ENCODE measurements around the gene ROBO4. TPM values are rescaled to one million over a fixed set of nuclear protein-coding genes. Genes with fewer than 3 reads are reported as not detected.
A peak's percentile ranks its signal among the peaks of the same experiment; 100 is the strongest.

The ROBO4 gene
- total and polyA plus RNA-seq, 5 donors: 11.7 to 17.4 (median 16.1) TPM

GRCh38 chr11:124863137-124863825, 34.4 kb downstream of the ROBO4 start:
- WGBS: 3% methylated on average over 31 of the region's 31 CpGs
- Histone ChIP-seq H3K4me1 (ENCODE audit: control insufficient read depth, insufficient read depth, low read length) (no peaks in the 10 kb centered on the region), H3K27me3 (ENCODE audit: control insufficient read depth, insufficient read depth) (peaks cover 2% of the 10 kb centered on the region), H3K27ac (ENCODE audit: low read length) (no peak overlapping the region), H3K9me3 (ENCODE audit: control insufficient read depth, low read length) (no peaks in the 10 kb centered on the region), H3K4me3 (ENCODE audit: low read length) (peak overlapping the region; percentile 37)
- intact Hi-C loops (cut with DNase I): no loop called here
- peak; percentile 75 to 76 for ATAC-seq
- DNase-seq: peak; percentile 61 to 74 (median 71)

DNA sequence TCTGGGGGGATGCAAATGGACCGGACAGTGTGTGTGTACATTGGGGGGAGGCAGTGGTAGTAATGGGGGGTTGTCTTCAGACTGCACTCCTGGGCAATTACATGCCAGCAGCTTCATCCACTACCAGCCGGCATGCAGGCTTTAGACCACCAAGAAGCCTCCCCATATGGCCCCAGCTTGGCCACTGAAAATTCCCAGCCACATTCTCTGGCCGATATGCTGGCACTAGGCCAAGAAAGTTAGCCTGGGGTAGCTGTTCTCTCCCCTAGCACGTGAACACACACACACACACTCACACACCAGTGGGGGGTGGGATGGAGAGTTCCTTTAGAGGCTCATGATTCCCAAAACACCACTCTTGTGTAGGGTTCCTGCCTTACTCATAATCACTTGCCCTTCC, 36.0 kb downstream of the ROBO4 start:
- Histone ChIP-seq H3K27ac (ENCODE audit: low read length) (no peak overlapping the region), H3K27me3 (ENCODE audit: control insufficient read depth, insufficient read depth) (peaks cover 2% of the 10 kb centered on the region), H3K9me3 (ENCODE audit: control insufficient read depth, low read length) (no peaks in the 10 kb centered on the region), H3K4me3 (ENCODE audit: low read length) (no peak overlapping the region), H3K4me1 (ENCODE audit: control insufficient read depth, insufficient read depth, low read length) (no peaks in the 10 kb centered on the region)
- intact Hi-C loops (cut with DNase I): no loop called here
- no peak for DNase-seq
- no peak for ATAC-seq
- WGBS: 23% methylated on average over 4 of the region's 4 CpGs

DNA sequence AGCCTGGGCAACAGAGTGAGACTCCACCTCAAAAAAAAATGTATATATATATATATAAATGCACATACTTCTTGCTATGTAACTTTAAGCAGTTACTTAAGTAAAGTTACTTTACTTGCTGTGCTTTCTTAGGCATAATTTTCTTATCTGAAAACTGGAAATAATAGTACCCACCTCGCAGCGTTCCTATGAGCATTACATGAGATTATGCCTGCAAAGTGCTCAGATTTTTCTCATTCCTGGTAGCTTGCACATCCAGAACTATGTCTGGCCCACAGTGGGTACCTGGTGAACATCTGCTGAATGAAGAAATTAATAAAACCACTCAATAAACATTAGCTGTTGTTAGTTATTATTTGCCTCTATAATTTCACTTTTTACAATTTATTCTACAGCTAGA, 38.5 kb downstream of the ROBO4 start:
- H3K9me3 ChIP-seq (ENCODE audit: control insufficient read depth, low read length): no peaks in the 10 kb centered on the region
- WGBS: 79% methylated on average over 2 of the region's 2 CpGs
- H3K27ac ChIP-seq (ENCODE audit: low read length): no peak overlapping the region
- no peak for DNase-seq
- no peak overlapping the region for H3K4me3 ChIP-seq (ENCODE audit: low read length)
- peaks cover 3% of the 10 kb centered on the region for H3K27me3 ChIP-seq (ENCODE audit: control insufficient read depth, insufficient read depth)
- intact Hi-C loops (cut with DNase I): no loop called here
- no peak for ATAC-seq
- no peaks in the 10 kb centered on the region for H3K4me1 ChIP-seq (ENCODE audit: control insufficient read depth, insufficient read depth, low read length)

- H3K4me3 ChIP-seq (ENCODE audit: low read length): no peak overlapping the region
- H3K27ac ChIP-seq (ENCODE audit: low read length): no peak overlapping the region
- 11% methylated on average over 11 of the region's 11 CpGs for WGBS
- H3K9me3 ChIP-seq (ENCODE audit: control insufficient read depth, low read length): no peaks in the 10 kb centered on the region
- DNase-seq (peak in 1 of 3 donors; percentile 25), ATAC-seq (no peak)
- no peaks in the 10 kb centered on the region for H3K27me3 ChIP-seq (ENCODE audit: control insufficient read depth, insufficient read depth)
- peaks cover 3% of the 10 kb centered on the region for H3K4me1 ChIP-seq (ENCODE audit: control insufficient read depth, insufficient read depth, low read length)
- intact Hi-C loops (cut with DNase I): loop anchor here in 1 of 4 donors (10.0 kb wide), 1 partner anchor 81 kb away; the partner anchor contains the start of gene ESAM
Measured at GRCh38 chr11:124846070-124846673, 51.5 kb downstream of the ROBO4 start.

DNA sequence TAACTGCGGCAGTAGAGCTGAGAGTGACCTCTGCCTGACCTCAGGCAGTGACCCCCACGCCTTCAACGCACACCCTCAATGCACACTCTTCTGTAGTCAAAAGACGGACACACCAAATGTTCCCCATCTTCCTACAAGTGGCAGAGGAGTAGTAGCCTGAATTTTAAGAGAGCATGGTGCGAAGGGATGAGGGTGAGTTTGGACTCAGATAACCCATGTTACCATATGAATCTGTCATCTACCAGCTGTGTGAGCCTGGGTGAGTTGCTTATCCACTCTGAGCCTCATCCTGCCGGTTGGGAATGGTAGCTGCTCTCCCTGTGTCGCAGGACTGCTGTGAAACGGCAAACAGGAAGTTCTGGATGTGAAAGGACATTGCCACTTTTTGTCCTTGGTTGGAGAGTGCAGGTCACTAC, 53.0 kb downstream of the ROBO4 start:
- DNase-seq (no peak), ATAC-seq (no peak)
- no peak overlapping the region for H3K4me3 ChIP-seq (ENCODE audit: low read length)
- H3K4me1 ChIP-seq (ENCODE audit: control insufficient read depth, insufficient read depth, low read length): peaks cover 6% of the 10 kb centered on the region
- 9% methylated on average over 8 of the region's 8 CpGs for WGBS
- H3K27ac ChIP-seq (ENCODE audit: low read length): no peak overlapping the region
- H3K9me3 ChIP-seq (ENCODE audit: control insufficient read depth, low read length): no peaks in the 10 kb centered on the region
- no peaks in the 10 kb centered on the region for H3K27me3 ChIP-seq (ENCODE audit: control insufficient read depth, insufficient read depth)
- intact Hi-C loops (cut with DNase I): loop anchor here in 1 of 4 donors (10.0 kb wide), 1 partner anchor 80 kb away; the partner anchor contains the start of gene ESAM

DNA sequence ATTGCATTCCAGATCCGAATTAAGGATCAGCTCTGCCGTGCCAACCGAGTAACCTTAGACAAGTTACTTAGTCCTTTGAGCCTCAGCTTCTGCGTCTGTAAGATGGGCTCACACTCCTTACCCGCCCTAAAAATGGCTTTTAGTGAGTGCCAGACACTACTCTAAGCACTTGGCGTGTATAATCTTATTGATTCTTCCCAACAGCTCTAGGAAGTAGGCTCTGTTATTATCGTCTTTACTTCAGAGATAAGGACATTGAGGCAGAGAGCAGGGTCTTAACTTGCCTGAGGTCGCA, 54.1 kb downstream of the ROBO4 start:
- H3K27me3 ChIP-seq (ENCODE audit: control insufficient read depth, insufficient read depth): no peaks in the 10 kb centered on the region
- intact Hi-C loops (cut with DNase I): loop anchor here in 1 of 4 donors (10.0 kb wide), 1 partner anchor 79 kb away; the partner anchor contains the start of gene ESAM
- H3K4me1 ChIP-seq (ENCODE audit: control insufficient read depth, insufficient read depth, low read length): peaks cover 10% of the 10 kb centered on the region
- ATAC-seq: no peak
- H3K4me3 ChIP-seq (ENCODE audit: low read length): no peak overlapping the region
- H3K27ac ChIP-seq (ENCODE audit: low read length): no peak overlapping the region
- no peaks in the 10 kb centered on the region for H3K9me3 ChIP-seq (ENCODE audit: control insufficient read depth, low read length)
- WGBS: 11% methylated on average over 8 of the region's 8 CpGs
- no peak for DNase-seq

DNA sequence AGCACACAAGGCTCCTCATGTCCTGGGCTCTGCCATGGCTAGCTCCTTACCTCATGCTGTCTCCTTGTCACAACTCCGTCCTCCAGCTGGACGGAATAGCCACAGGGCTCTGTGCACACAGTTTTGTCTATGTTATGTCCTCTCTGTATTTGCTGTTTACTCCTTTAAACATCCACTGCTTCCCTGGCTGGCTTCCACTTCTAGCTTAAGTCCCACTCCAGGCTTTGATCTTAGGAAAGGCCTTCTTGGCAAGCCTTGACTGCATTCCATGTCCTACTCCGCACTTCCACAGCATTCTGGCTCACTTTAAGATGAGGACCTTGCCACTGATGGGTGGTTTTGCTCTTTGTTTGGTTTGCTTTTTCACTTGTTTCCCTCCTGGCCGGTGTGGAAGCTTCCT, 55.4 kb downstream of the ROBO4 start:
- H3K27me3 ChIP-seq (ENCODE audit: control insufficient read depth, insufficient read depth): no peaks in the 10 kb centered on the region
- no peak overlapping the region for H3K27ac ChIP-seq (ENCODE audit: low read length)
- ATAC-seq (no peak), DNase-seq (no peak)
- WGBS: 46% methylated on average over 4 of the region's 4 CpGs
- H3K9me3 ChIP-seq (ENCODE audit: control insufficient read depth, low read length): no peaks in the 10 kb centered on the region
- peaks cover 10% of the 10 kb centered on the region for H3K4me1 ChIP-seq (ENCODE audit: control insufficient read depth, insufficient read depth, low read length)
- no peak overlapping the region for H3K4me3 ChIP-seq (ENCODE audit: low read length)
- intact Hi-C loops (cut with DNase I): loop anchor here in 1 of 4 donors (10.0 kb wide), 1 partner anchor 78 kb away; the partner anchor contains the start of gene ESAM

DNA sequence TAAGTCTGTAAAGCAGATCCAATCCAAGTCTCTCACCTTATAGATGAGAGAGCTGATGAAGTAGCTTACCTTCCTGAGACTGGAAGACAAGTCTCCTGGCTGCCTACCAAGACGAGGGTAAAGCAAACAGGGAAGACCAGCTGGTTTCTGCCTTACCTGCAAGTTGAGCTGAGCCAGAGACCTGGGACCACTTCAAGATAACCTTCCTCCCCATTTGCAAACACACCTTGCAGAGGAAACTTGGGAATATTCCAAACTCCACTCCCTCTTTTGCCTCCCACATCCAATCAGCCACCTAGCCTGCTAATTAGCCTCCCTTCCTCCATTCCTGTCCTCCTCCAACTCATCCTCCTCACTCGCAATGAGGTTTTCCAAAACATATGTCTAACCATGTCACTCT, 55.8 kb downstream of the ROBO4 start:
- ATAC-seq: no peak
- intact Hi-C loops (cut with DNase I): loop anchor here in 1 of 4 donors (10.0 kb wide), 1 partner anchor 77 kb away; the partner anchor contains the start of gene ESAM
- H3K27me3 ChIP-seq (ENCODE audit: control insufficient read depth, insufficient read depth): no peaks in the 10 kb centered on the region

DNA sequence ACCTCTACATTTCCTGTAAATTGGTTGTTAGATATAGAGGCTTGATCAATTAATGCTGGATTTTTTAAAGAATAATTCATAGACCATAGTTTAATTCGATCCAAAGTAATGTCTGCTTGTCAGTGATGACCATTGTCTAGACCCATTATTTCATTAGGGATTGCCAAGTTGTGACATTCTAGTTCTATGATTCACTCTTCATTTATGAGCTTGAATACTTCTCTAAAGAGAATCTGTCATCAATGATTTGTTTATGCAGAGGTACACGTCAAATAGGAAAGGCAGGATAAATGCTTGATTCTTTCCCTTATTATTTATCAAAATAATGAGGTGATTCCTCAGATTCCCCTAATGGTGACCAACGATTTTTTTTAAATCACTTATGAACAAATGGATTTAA, 56.5 kb downstream of the ROBO4 start:
- Histone ChIP-seq H3K9me3 (ENCODE audit: control insufficient read depth, low read length) (no peaks in the 10 kb centered on the region), H3K4me3 (ENCODE audit: low read length) (no peak overlapping the region), H3K27ac (ENCODE audit: low read length) (no peak overlapping the region), H3K27me3 (ENCODE audit: control insufficient read depth, insufficient read depth) (no peaks in the 10 kb centered on the region), H3K4me1 (ENCODE audit: control insufficient read depth, insufficient read depth, low read length) (peaks cover 10% of the 10 kb centered on the region)
- intact Hi-C loops (cut with DNase I): loop anchor here in 1 of 4 donors (10.0 kb wide), 1 partner anchor 76 kb away; the partner anchor contains the start of gene ESAM
- ATAC-seq (no peak), DNase-seq (no peak)
- 44% methylated on average over 3 of the region's 3 CpGs for WGBS

More for the DNA sequence above, 55.8 kb downstream of the ROBO4 start:
- no peak for DNase-seq
- no peak overlapping the region for H3K4me3 ChIP-seq (ENCODE audit: low read length)
- no peaks in the 10 kb centered on the region for H3K9me3 ChIP-seq (ENCODE audit: control insufficient read depth, low read length)
- H3K27ac ChIP-seq (ENCODE audit: low read length): no peak overlapping the region
- 50% methylated on average over 2 of the region's 2 CpGs for WGBS
- peaks cover 10% of the 10 kb centered on the region for H3K4me1 ChIP-seq (ENCODE audit: control insufficient read depth, insufficient read depth, low read length)

DNA sequence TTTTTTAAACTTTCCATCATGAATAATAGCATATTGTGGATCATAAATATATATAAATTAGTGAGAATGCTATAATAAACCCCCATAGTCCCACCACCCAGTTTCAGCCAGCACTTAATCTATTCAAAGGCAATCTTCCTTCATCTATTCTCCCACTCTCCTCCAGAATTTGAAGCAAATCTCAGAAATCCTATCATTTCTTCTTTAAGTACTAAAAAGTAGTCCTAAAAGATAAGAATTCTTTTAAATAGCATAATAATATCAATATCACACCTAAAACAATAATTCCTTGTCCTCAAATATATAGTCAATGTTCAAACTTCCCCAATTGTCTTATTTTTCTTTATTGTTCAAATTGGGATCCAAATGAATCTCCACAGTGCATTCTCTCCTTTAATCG, 57.0 kb downstream of the ROBO4 start:
- no peak for ATAC-seq
- intact Hi-C loops (cut with DNase I): loop anchor here in 1 of 4 donors (10.0 kb wide), 1 partner anchor 76 kb away; the partner anchor contains the start of gene ESAM

DNA sequence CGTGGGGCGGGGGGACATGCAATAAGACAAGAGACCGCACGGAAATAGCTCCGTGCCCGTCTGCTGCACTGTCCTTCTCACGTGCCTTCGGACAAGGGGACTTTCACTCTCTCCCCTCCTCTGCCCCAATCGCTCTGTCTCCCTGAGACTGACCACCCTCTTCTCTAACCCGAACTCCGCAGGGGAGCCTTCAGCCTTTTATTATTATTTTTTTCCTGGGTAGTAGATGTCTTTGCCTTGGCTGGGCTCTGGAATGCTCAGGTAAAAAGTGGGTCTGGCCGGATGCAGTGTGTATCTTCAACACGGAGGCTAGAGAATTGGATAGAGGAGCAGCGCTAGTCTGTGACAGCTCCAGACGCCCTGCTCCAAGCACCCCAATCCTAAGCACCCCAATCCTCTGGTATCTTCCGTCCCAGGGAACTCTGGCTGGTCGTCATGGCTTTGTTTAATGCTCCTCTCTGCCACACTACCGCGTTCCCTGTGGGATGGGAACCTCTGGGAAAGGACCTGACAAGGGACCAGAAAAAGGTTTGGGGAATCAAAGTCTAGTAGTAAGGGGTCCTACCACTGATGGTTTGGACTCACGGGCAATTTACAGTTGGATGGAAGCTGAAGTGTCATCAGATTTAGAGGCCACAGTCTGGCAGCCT, 57.6 kb downstream of the ROBO4 start:
- no peaks in the 10 kb centered on the region for H3K9me3 ChIP-seq (ENCODE audit: control insufficient read depth, low read length)
- ATAC-seq (no peak), DNase-seq (no peak)
- peaks cover 10% of the 10 kb centered on the region for H3K4me1 ChIP-seq (ENCODE audit: control insufficient read depth, insufficient read depth, low read length)
- intact Hi-C loops (cut with DNase I): loop anchor here (5.0 to 10.0 kb wide), 5 partner anchors 75 to 435 kb away; partner anchors contain the start of genes ESAM (in 3 of the 4), SIAE (in 1 of the 4) and SPA17 (in 1 of the 4)
- H3K27ac ChIP-seq (ENCODE audit: low read length): no peak overlapping the region
- no peaks in the 10 kb centered on the region for H3K27me3 ChIP-seq (ENCODE audit: control insufficient read depth, insufficient read depth)
- H3K4me3 ChIP-seq (ENCODE audit: low read length): peak overlapping the region; percentile 67
- WGBS: 15% methylated on average over 20 of the region's 20 CpGs

More for the DNA sequence above, 57.0 kb downstream of the ROBO4 start:
- Histone ChIP-seq H3K4me1 (ENCODE audit: control insufficient read depth, insufficient read depth, low read length) (peaks cover 10% of the 10 kb centered on the region), H3K4me3 (ENCODE audit: low read length) (no peak overlapping the region), H3K9me3 (ENCODE audit: control insufficient read depth, low read length) (no peaks in the 10 kb centered on the region), H3K27ac (ENCODE audit: low read length) (no peak overlapping the region), H3K27me3 (ENCODE audit: control insufficient read depth, insufficient read depth) (no peaks in the 10 kb centered on the region)
- WGBS: 67% methylated on average over 1 of the region's 1 CpG
- no peak for DNase-seq

Data from right cardiac atrium (tissue), 5 donors.